Ovary (tissue), 3 donors: ENCODE results near the gene TRAPPC3.

Source experiments
- EP300 ChIP-seq: sonication (generic); formaldehyde crosslinking; IDR thresholded peaks from one replicate; pipeline ENCODE4 v1.6.1; 2017; ENCODE audit warnings: antibody characterized with exemption
- POLR2A ChIP-seq: fragments of 450-650 bp; IDR thresholded peaks from one replicate; pipeline ENCODE4 v1.6.1; 2017; ENCODE audit warnings: antibody characterized with exemption, mild to moderate bottlenecking, moderate library complexity
- TF ChIP-seq, protein P1 (sequence below), 3 donors: fragments of 450-650 bp in 2 of 3; fragments of 200-600 bp in 1 of 3; IDR thresholded peaks; one replicate each; pipeline versions ENCODE4 v1.5.1 to v1.8.0; 2016 to 2022; ENCODE audit warnings: antibody characterized with exemption in 3 of 3, mild to moderate bottlenecking in 1 of 3
- donor health status: DM: no; HTN: no; CAD: no.

DNA sequence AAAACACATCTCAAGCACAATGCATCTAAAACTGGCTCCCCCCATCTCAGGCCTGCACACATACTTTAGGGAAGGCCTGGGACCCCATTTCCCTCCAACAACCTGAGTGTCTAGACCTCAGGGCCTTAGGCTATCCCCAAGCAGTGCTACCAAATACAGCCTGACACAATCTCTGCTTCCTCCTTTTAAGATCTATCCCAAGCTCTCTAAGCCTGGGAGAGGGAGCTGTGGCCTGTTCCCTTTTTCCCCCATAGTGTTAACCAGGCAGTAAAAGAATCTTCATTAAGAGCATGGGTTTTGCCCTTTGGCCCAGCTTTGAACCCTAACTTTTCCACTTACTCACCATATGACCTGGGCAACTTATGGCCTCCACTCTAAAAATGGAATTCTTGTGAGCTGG lies 13.5 kb downstream of the TRAPPC3 start:
- TF ChIP-seq, protein P1, sequence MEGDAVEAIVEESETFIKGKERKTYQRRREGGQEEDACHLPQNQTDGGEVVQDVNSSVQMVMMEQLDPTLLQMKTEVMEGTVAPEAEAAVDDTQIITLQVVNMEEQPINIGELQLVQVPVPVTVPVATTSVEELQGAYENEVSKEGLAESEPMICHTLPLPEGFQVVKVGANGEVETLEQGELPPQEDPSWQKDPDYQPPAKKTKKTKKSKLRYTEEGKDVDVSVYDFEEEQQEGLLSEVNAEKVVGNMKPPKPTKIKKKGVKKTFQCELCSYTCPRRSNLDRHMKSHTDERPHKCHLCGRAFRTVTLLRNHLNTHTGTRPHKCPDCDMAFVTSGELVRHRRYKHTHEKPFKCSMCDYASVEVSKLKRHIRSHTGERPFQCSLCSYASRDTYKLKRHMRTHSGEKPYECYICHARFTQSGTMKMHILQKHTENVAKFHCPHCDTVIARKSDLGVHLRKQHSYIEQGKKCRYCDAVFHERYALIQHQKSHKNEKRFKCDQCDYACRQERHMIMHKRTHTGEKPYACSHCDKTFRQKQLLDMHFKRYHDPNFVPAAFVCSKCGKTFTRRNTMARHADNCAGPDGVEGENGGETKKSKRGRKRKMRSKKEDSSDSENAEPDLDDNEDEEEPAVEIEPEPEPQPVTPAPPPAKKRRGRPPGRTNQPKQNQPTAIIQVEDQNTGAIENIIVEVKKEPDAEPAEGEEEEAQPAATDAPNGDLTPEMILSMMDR (IDR thresholded peaks at IDR 0.05): no peak
- no peak for TF ChIP-seq POLR2A
- TF ChIP-seq EP300: no peak
